ENCODE data around the gene RPL23.

GRCh38 chr17:38850374-38850773 is 3.1 kb downstream of the RPL23 start:
- no peak for TF ChIP-seq CTCF (conservative IDR thresholded peaks at IDR 0.05)
- TF ChIP-seq ZFX (IDR thresholded peaks at IDR 0.05) = no peak

All from C4-2B (cell line).